ENCODE results near the gene ARL8B. TPM values are rescaled to one million over a fixed set of nuclear protein-coding genes. Genes with fewer than 3 reads are reported as not detected.

The ARL8B gene
- total RNA-seq, 1 experiment from 2014 or later = 28.3 TPM

DNA sequence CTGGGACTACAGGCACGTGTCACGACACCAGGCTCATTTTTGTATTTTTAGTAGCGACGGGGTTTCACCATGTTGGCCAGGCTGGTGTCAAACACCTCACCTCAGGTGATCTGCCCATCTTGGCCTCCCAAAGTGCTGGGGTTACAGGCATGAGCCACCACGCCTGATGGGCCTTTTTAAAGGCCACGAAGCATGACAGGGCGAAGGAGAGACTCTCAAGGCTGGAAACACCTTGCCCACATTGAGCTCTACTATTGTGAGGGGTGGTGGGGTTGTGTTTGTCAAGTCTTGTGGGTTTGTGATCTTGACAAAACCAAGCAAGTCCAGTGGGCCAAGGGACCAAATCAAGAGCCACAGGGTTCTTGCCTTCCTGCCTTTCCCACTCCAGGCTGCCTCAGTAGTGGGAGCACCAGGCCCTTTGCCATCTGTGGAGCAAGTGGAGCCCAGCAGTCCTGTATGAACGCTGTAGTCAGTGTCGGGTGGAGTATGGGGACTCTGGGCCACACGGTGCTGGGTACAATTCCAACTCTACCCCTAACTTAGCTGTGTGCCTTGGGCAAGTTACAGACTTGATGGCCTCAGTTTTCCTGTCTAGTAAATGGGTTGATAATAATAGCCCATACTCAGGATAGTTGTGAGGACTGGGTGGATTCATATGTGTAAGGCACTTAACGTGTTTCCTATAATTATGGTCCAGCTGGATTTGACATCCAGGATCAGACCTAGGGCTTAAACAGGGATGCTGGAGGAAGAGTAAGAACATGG is 98.8 kb downstream of the ARL8B start:
- ChIA-PET CTCF (no interaction called here), POLR2A (no interaction called here)
- DNase-seq (ENCODE audit: low spot score) (no peak), ATAC-seq (no peak)
- TF ChIP-seq, protein P1, sequence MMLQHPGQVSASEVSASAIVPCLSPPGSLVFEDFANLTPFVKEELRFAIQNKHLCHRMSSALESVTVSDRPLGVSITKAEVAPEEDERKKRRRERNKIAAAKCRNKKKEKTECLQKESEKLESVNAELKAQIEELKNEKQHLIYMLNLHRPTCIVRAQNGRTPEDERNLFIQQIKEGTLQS (CRISPR knock-in tag; conservative IDR thresholded peaks at IDR 0.05) = no peak
- TF ChIP-seq, protein P2, sequence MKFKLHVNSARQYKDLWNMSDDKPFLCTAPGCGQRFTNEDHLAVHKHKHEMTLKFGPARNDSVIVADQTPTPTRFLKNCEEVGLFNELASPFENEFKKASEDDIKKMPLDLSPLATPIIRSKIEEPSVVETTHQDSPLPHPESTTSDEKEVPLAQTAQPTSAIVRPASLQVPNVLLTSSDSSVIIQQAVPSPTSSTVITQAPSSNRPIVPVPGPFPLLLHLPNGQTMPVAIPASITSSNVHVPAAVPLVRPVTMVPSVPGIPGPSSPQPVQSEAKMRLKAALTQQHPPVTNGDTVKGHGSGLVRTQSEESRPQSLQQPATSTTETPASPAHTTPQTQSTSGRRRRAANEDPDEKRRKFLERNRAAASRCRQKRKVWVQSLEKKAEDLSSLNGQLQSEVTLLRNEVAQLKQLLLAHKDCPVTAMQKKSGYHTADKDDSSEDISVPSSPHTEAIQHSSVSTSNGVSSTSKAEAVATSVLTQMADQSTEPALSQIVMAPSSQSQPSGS (CRISPR knock-in tag; IDR thresholded peaks at IDR 0.05; ENCODE audit: borderline replicate concordance, low read depth) = no peak
- TF ChIP-seq, protein P3, sequence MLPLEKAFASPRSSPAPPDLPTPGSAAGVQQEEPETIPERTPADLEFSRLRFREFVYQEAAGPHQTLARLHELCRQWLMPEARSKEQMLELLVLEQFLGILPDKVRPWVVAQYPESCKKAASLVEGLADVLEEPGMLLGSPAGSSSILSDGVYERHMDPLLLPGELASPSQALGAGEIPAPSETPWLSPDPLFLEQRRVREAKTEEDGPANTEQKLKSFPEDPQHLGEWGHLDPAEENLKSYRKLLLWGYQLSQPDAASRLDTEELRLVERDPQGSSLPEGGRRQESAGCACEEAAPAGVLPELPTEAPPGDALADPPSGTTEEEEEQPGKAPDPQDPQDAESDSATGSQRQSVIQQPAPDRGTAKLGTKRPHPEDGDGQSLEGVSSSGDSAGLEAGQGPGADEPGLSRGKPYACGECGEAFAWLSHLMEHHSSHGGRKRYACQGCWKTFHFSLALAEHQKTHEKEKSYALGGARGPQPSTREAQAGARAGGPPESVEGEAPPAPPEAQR (CRISPR knock-in tag; IDR thresholded peaks at IDR 0.05) = no peak
- TF ChIP-seq MXD4 (CRISPR knock-in tag; IDR thresholded peaks at IDR 0.05; ENCODE audit: borderline replicate concordance) (no peak), ZNF232 (CRISPR knock-in tag; IDR thresholded peaks at IDR 0.05) (no peak), ATF1 (CRISPR knock-in tag; IDR thresholded peaks at IDR 0.05) (no peak), RELA (CRISPR knock-in tag; IDR thresholded peaks at IDR 0.05; ENCODE audit: borderline replicate concordance) (no peak)
- TF ChIP-seq, protein P4, sequence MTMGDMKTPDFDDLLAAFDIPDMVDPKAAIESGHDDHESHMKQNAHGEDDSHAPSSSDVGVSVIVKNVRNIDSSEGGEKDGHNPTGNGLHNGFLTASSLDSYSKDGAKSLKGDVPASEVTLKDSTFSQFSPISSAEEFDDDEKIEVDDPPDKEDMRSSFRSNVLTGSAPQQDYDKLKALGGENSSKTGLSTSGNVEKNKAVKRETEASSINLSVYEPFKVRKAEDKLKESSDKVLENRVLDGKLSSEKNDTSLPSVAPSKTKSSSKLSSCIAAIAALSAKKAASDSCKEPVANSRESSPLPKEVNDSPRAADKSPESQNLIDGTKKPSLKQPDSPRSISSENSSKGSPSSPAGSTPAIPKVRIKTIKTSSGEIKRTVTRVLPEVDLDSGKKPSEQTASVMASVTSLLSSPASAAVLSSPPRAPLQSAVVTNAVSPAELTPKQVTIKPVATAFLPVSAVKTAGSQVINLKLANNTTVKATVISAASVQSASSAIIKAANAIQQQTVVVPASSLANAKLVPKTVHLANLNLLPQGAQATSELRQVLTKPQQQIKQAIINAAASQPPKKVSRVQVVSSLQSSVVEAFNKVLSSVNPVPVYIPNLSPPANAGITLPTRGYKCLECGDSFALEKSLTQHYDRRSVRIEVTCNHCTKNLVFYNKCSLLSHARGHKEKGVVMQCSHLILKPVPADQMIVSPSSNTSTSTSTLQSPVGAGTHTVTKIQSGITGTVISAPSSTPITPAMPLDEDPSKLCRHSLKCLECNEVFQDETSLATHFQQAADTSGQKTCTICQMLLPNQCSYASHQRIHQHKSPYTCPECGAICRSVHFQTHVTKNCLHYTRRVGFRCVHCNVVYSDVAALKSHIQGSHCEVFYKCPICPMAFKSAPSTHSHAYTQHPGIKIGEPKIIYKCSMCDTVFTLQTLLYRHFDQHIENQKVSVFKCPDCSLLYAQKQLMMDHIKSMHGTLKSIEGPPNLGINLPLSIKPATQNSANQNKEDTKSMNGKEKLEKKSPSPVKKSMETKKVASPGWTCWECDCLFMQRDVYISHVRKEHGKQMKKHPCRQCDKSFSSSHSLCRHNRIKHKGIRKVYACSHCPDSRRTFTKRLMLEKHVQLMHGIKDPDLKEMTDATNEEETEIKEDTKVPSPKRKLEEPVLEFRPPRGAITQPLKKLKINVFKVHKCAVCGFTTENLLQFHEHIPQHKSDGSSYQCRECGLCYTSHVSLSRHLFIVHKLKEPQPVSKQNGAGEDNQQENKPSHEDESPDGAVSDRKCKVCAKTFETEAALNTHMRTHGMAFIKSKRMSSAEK (CRISPR knock-in tag; IDR thresholded peaks at IDR 0.05; ENCODE audit: borderline replicate concordance) = no peak
- TF ChIP-seq, protein P5, sequence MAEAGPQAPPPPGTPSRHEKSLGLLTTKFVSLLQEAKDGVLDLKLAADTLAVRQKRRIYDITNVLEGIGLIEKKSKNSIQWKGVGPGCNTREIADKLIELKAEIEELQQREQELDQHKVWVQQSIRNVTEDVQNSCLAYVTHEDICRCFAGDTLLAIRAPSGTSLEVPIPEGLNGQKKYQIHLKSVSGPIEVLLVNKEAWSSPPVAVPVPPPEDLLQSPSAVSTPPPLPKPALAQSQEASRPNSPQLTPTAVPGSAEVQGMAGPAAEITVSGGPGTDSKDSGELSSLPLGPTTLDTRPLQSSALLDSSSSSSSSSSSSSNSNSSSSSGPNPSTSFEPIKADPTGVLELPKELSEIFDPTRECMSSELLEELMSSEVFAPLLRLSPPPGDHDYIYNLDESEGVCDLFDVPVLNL (CRISPR knock-in tag; IDR thresholded peaks at IDR 0.05; ENCODE audit: borderline replicate concordance, low read depth) = no peak
- TF ChIP-seq, protein P6, sequence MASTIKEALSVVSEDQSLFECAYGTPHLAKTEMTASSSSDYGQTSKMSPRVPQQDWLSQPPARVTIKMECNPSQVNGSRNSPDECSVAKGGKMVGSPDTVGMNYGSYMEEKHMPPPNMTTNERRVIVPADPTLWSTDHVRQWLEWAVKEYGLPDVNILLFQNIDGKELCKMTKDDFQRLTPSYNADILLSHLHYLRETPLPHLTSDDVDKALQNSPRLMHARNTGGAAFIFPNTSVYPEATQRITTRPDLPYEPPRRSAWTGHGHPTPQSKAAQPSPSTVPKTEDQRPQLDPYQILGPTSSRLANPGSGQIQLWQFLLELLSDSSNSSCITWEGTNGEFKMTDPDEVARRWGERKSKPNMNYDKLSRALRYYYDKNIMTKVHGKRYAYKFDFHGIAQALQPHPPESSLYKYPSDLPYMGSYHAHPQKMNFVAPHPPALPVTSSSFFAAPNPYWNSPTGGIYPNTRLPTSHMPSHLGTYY (CRISPR knock-in tag; IDR thresholded peaks at IDR 0.05) = no peak
- no peak overlapping the region for H3K27ac Mint-ChIP-seq
- H3K36me3 Mint-ChIP-seq = peaks cover 16% of the 10 kb centered on the region
- no peaks in the 10 kb centered on the region for H3K27me3 Mint-ChIP-seq (ENCODE audit: low read depth)
- peaks cover 53% of the 10 kb centered on the region for H3K4me1 Mint-ChIP-seq
- H3K9me3 Mint-ChIP-seq = no peaks in the 10 kb centered on the region
- H3K4me3 Mint-ChIP-seq = no peak overlapping the region

DNA sequence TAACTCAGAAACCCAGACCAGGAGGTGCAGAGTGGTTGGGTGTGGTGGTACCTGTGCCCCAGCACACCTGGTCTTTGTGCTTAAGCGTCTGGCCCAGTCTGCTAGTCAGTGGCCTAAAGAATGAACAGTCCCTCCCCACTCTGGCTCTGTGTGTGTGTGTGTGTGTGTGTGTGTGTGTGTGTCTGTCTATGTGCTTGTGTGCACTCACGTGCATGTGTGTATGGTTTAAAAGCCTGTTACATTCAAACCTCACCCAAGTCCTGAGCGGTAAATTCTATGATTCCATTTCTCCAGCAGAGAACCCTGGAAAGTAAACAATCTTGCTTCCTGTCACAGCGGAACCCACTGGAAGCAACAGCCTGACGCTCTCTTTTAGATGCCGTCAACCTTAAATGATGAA is 99.6 kb downstream of the ARL8B start:
- ChIA-PET CTCF (no interaction called here), POLR2A (no interaction called here)
- TF ChIP-seq TEAD4 (CRISPR knock-in tag; IDR thresholded peaks at IDR 0.05) = no peak
- no peak for ATAC-seq
- Mint-ChIP-seq H3K4me3 (no peak overlapping the region), H3K4me1 (peaks cover 51% of the 10 kb centered on the region), H3K36me3 (peaks cover 11% of the 10 kb centered on the region), H3K27me3 (ENCODE audit: low read depth) (no peaks in the 10 kb centered on the region), H3K27ac (no peak overlapping the region), H3K9me3 (no peaks in the 10 kb centered on the region)
- no peak for DNase-seq (ENCODE audit: low spot score)
